ENCODE measurements around the gene EEF1A2.

DNA sequence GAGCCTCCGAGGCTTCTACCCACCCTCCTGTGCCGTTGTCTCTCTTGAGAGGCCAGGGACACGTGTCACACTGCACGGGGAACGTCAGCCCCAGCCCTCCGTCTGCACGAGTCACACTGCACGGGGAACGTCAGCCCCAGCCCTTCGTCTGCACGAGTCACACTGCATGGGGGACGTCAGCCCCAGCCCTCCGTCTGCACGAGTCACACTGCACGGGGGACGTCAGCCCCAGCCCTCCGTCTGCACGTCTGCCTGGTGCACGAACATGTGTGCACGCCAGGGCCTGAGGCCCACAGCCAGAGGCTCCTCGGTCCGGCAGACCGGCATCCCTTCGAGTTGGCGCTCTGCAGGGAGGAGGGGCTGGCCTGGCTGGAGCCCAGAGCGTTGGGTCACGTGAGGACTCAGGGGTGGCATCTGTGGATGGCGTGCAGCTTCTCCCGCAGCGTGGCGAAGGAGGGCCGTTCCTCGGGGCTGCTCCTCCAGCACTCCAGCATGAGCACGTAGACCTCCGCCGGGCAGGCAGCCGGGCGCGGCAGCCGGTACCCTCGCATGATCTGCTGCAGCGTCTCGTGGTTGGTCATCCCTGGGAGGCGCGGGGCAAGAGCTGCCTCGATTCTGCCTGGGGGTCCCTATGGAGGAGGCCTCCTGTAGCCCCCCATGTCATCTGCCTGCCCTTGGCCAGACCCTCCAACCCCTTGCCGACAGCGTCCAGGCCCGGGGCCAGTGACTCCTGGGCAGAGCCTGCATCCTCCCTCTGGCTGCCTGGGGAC is 41.7 kb upstream of the EEF1A2 start:
- TF ChIP-seq, protein P1, sequence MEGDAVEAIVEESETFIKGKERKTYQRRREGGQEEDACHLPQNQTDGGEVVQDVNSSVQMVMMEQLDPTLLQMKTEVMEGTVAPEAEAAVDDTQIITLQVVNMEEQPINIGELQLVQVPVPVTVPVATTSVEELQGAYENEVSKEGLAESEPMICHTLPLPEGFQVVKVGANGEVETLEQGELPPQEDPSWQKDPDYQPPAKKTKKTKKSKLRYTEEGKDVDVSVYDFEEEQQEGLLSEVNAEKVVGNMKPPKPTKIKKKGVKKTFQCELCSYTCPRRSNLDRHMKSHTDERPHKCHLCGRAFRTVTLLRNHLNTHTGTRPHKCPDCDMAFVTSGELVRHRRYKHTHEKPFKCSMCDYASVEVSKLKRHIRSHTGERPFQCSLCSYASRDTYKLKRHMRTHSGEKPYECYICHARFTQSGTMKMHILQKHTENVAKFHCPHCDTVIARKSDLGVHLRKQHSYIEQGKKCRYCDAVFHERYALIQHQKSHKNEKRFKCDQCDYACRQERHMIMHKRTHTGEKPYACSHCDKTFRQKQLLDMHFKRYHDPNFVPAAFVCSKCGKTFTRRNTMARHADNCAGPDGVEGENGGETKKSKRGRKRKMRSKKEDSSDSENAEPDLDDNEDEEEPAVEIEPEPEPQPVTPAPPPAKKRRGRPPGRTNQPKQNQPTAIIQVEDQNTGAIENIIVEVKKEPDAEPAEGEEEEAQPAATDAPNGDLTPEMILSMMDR (IDR thresholded peaks at IDR 0.05; ENCODE audit: low read length), result no peak
- no peak for TF ChIP-seq EZH2 (IDR thresholded peaks at IDR 0.05; ENCODE audit: borderline replicate concordance, low read length)

Measured in OCI-LY1 (cell line).